Ishikawa (cell line): ENCODE measurements around the gene GNG7.

Source experiments
- CEBPB ChIP-seq: IDR thresholded peaks from 2 replicates; pipeline ENCODE4 v1.6.1; 2012
- CREB1 ChIP-seq: IDR thresholded peaks from 2 replicates; pipeline ENCODE4 v1.6.1; 2012; ENCODE audit warnings: low read depth
- EGR1 ChIP-seq: IDR thresholded peaks from 2 replicates; pipeline ENCODE4 v1.6.1; 2012
- EP300 ChIP-seq: IDR thresholded peaks from 2 replicates; pipeline ENCODE4 v1.6.1; 2012; ENCODE audit warnings: borderline replicate concordance
- FOXM1 ChIP-seq: IDR thresholded peaks from 2 replicates; pipeline ENCODE4 v1.6.1; 2012; ENCODE audit warnings: low read depth, borderline replicate concordance
- MAX ChIP-seq: IDR thresholded peaks from 2 replicates; pipeline ENCODE4 v1.6.1; 2012
- NFIC ChIP-seq: IDR thresholded peaks from 2 replicates; pipeline ENCODE4 v1.6.1; 2012
- RAD21 ChIP-seq: IDR thresholded peaks from 2 replicates; pipeline ENCODE4 v1.6.1; 2012; ENCODE audit warnings: low read depth
- REST ChIP-seq: IDR thresholded peaks from 2 replicates; pipeline ENCODE4 v1.6.1; 2012; ENCODE audit warnings: low read depth, mild to moderate bottlenecking
- TAF1 ChIP-seq: IDR thresholded peaks from 2 replicates; pipeline ENCODE4 v1.6.1; 2012; ENCODE audit warnings: low read depth, mild to moderate bottlenecking
- TCF12 ChIP-seq: IDR thresholded peaks from 2 replicates; pipeline ENCODE4 v1.6.1; 2012; ENCODE audit warnings: low read depth
- TEAD4 ChIP-seq: IDR thresholded peaks from 2 replicates; pipeline ENCODE4 v1.6.1; 2012
- USF1 ChIP-seq: IDR thresholded peaks from 2 replicates; pipeline ENCODE4 v1.6.1; 2012
- YY1 ChIP-seq: IDR thresholded peaks from 2 replicates; pipeline ENCODE4 v1.6.1; 2012; ENCODE audit warnings: low read depth
- ZBTB7A ChIP-seq: IDR thresholded peaks from 2 replicates; pipeline ENCODE4 v1.6.1; 2012; ENCODE audit warnings: low read depth

GNG7 gene

GRCh38 chr19:2512523-2513431 is 189.7 kb downstream of the GNG7 start:
- TF ChIP-seq YY1 (no peak), NFIC (no peak), ZBTB7A (no peak), RAD21 (no peak), FOXM1 (no peak), REST (no peak), CREB1 (no peak), MAX (no peak), USF1 (no peak), TCF12 (no peak), TEAD4 (no peak), EGR1 (no peak), CEBPB (no peak), TAF1 (no peak), EP300 (no peak)

- TF ChIP-seq FOXM1 (no peak), NFIC (no peak), CREB1 (no peak), REST (no peak), USF1 (no peak), YY1 (no peak), TAF1 (no peak), CEBPB (no peak), TCF12 (no peak), TEAD4 (no peak), MAX (no peak), RAD21 (no peak), EGR1 (no peak), EP300 (no peak), ZBTB7A (no peak)
These were observed 190.5 kb downstream of the GNG7 start for GRCh38 chr19:2511991-2512390.

GRCh38 chr19:2511570-2511969 is 190.9 kb downstream of the GNG7 start:
- TF ChIP-seq YY1: no peak
- TF ChIP-seq USF1: no peak
- TF ChIP-seq FOXM1: no peak
- no peak for TF ChIP-seq NFIC
- TF ChIP-seq CREB1: no peak
- TF ChIP-seq EP300: no peak
- TF ChIP-seq ZBTB7A: no peak
- TF ChIP-seq EGR1: no peak
- TF ChIP-seq TAF1: no peak

GRCh38 chr19:2509096-2509495 is 193.4 kb downstream of the GNG7 start:
- TF ChIP-seq RAD21 (no peak), NFIC (no peak), YY1 (no peak), MAX (no peak), CEBPB (no peak), REST (no peak), EGR1 (no peak), ZBTB7A (no peak), TEAD4 (no peak), TCF12 (no peak), FOXM1 (no peak)
